ENCODE measurements around the gene TTC31.
"Not testable (repeated sequence)": the region's sequence is repeated elsewhere in the genome, so short reads cannot be mapped to it uniquely, and the experiment has no call there.

Gene TTC31

DNA sequence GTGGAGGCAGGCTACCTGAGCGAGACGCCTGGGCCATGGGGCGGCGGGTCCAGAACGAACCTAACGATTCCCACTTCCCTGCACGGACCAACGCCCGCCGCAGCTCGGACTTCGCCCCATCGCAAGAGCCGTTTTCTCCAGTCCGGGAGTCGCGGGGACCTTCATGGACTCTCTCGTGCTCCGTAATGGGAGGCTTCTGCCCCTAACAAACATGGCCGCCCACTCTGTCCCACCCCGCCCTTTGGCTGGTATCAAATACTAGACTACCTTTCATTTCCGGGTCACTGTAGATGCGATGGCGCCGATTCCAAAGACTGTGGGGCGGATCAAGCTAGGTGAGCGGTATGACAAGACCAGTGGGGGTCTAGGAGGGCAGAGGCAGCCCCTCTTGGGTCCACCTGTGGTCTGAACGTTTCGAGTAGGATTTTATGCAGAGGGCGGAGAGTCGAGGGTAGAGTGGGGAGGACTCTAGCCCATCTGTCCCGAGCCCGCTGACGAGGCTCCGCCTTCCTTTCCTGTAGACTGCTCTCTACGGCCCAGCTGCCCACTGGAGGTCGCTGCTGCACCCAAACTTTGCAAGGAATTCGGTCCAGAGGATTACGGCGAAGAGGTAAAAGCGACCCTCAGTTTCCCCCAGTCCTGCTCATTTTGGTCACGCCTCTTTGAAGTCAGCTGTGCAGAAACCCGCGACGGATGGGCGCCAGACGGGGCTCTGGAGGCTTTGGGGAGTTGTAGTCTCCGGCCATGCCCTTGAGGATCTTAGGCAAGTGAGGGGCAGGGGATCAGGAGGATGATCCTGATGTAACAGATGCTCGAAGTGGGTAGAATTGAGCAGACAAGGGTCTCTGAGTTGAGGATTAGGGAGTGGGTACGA, at the start of gene TTC31, which contains the start of gene CCDC142:
Gene TTC31, plus strand, starts transcription at position 281 of the 874 bp plus-strand sequence. Its CDS starts 15 bp downstream, at position 296.
Gene CCDC142, minus strand, starts transcription at position 198 of the 874 bp plus-strand sequence. Its CDS starts 161 bp downstream, at position 37.
- DNase-seq, result peak; percentile 94

DNA sequence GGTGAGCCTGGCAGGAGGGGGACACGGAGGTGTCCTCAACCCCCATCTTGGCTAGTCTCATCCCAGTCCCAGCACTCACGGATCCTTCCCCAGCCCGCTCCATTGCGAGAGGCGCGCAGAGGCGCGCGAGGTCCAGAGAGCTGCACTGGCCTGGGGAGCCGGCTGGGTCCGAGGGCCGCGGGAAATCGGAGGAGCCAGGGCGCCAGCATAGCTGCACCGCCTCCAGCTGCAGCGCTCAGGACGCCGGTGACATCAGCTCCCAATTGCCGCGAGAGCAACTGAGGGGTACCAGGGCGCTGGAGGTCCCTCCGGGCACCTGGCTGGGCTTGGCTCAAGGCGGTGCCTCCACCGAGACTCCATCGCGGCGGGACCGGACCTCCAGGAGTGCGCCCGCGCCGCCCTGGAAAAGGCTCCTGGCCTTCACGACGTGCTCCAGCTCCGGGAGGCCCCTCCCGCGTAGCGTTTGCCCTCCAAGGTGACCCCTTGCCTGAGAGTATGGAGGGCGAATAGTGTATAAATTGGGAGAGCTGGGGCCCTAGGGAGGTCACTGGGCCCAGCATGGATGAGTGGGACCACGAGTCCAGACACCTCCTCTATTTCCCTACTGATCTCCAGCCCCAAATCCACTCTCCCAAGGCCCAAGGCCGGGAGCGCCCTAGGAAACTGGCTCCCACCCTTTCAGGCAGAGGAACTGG, 46.6 kb upstream of the TTC31 start:
- no peak for DNase-seq

DNA sequence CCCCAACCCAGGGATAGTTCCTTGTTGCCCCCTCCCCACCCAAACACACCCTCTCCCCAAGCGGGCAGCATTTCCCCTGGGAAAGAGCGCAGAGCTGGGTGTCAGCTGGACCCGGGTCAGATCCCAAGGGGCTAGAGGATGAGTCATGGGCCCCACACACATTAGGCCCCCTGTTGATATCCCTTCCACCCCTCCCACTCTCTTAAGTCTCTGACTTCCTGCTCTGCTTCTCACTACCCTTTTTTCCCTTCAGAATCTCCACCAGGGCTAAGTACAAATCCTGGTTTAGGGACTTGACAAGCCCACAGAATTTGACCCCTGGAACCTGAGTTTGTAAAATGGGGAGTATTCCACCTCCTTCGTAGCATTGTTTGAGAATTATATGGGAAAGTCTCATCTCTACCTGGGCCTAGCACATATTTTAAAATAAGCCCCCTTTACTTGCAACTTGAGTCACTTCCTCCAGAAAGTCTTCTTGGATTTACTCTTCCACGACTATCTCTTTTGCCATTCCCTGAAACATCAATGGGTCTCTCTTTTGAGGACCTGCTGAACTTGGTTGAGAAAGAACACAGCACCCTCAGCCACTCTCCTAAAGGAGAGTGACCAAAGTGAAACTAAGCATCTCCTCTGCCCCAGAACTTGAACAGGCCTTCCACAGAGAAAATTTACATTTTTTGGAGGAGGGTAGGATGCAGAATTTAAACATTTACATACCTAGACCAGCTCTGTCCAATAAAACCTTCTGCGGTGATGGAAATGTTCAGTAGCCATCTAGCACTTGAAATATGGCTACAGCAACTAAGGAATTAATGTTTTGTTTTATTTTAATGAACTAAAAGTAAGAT, 45.8 kb upstream of the TTC31 start:
- DNase-seq, result no peak

DNA sequence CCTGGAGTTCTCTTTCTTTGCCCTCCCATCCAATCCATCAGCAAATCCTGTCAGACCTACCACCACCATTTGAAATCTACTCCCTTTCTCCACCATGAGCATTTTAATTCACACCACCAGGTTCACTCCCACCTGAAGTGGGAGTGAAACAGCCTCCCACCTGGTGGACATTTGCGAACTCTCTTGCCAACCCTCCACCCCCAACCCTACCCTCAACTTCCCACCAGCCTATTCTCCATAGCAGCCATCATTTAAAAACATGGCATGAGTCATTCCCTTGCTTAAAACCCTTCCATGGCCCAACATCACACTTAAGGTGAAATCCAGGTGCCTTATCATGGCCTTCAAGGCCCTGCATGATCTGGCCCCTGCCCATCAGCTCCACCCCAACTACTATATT, 44.6 kb upstream of the TTC31 start:
- DNase-seq, result no peak

DNA sequence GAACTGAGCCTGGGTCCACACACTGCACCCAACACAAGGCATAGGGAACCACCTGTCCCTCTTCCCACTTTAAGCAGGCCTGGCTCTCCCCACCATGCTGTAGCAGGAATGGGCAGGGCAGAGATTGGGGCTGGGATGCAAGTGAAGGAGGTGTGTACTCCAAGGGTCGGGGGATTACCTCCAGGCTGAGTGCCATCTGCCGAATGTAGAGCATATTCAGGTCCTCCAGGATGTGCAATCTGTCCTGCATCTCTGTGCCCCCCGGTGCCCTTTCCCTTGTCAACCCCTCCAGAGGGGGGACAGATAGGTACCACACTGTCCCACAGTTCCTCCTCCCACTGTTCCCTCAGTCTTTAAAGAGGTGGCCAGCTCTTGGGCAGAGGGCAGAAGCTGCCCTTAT, 43.5 kb upstream of the TTC31 start:
- no peak for DNase-seq

DNA sequence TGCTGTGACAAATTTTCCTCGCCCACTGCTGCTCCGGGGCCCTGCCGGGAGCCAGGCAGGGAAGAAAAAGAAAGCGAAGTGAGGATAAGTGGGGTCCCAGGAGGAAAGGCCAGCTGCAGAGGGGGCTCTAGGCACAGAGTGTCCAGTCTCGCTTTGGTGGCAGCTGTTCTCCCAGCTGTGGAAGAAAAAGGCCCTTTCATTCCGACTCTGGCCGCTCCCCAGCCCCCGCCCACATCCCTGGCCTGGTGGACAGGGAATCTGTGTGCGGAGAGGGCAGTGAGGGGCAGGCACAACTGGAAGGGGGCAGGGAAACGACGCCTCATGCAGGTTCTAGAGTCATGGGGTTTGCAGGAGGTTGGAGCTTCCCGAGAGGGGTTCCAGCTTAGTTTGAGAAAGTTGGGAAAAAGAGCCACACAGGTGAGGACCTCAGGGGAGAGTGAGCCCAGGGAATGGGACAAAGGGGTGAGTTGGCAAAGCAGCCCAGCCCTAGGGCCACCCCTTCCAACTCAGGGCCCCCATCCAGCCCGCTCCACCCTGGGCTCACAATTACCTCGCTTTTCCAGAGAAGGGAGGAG, 43.0 kb upstream of the TTC31 start:
- no peak for DNase-seq

DNA sequence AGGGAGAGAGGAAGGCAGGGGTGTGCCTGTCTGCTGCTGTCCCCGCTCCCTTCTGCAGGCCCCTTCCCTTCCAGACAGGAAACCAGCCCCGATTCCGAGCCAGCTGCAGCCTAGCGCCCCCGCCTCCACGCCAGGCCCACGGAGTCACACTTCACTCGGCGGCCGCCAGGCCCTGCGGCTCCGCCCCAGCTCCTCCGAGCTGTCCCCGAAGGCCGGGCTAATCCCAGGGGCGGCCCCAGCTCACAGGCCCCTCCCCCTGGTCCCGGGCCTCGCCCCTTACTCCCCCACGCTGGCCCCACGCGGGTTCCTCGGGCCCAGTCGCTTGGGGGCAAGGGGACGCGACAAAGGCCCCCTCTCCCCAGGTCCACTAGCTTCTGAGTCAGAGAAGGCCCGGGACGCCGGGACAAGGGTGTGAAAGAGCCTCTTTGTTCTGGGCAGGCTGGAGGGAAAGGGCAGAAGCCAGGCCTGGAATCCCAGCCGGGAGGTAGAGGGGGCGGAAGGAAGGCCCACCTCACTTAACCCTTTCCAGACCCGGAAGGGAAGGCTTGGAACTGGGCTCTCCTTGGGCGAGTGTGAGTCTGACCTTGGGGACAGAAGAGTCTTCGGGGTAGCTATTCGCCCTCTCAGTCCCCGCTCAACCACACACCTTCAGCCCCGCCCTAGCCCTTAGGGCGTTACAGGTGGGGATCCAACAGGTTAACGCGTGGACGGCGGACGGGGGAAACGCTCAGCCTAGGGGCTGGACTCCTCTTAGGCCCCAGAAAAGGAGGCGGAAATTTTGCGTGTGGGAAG, 42.3 kb upstream of the TTC31 start:
- DNase-seq, result peak; percentile 70

DNA sequence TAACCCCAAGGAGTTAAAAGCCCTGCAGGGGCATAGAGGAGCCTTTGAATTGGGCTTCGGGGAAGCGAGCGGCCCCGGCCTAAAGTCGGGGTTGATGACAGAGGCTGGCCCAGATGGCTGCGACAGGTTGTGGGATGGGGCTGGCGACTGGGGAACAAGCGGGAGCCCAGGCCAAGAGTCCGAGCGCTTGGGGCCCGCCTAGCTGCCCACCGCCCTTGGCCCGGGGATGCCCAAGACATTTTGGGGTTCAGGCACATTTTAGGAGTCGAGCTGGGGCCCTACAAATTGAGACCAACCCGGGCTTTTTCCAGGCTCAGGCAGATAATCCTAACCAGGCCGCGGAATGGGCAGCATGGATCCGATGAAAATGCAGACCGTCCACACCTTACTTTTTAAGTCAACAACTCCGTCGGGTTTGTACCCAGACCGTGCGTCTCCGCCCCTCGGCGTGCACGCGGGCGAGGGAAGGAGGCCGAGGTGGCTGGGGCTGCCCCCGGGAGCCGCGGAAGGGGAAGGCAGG, 41.7 kb upstream of the TTC31 start:
- no peak for DNase-seq

DNA sequence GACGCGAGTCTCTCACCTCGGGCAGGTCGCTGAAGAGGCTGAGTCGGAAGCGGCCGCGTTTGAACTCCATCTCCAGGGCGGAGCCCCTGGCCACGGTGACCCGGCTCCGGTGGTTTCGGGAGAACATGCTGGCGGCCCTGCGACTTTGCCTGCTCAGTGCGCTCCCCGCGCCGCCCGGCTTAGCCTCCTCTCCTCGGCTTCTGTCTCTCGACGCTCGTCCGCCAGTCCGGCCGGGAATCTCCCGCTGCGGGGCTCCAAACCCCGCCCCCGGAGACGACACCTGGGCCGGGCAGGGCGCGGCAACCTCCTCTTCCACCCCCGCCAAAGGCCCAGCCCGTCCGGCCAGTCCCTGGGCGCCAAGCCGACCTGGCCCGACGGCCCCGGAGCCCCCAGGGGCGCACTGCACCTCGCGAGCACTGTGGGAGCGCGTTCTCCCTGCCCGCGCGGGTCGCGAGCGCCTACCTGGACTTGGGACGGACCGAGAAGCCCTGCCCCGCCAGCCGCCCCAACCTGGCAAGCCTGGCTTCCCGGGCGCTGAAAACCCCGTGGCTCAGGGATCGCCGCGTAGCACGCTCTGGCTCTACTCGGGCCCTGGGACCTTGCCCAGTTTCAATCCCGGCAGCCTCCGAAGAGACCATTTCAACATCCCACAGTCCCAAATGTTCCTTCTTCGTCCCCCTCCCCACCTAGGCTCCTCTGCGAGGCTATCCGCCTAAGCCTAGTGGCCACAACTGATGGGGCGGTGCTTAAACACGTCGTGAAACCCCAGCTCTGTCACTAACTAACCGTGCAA, 41.0 kb upstream of the TTC31 start, which contains the start of gene RTKN:
Gene RTKN, minus strand, starts transcription at position 248 of the 793 bp plus-strand sequence. Its CDS starts 121 bp downstream, at position 127.
- peak; percentile 44 for DNase-seq

DNA sequence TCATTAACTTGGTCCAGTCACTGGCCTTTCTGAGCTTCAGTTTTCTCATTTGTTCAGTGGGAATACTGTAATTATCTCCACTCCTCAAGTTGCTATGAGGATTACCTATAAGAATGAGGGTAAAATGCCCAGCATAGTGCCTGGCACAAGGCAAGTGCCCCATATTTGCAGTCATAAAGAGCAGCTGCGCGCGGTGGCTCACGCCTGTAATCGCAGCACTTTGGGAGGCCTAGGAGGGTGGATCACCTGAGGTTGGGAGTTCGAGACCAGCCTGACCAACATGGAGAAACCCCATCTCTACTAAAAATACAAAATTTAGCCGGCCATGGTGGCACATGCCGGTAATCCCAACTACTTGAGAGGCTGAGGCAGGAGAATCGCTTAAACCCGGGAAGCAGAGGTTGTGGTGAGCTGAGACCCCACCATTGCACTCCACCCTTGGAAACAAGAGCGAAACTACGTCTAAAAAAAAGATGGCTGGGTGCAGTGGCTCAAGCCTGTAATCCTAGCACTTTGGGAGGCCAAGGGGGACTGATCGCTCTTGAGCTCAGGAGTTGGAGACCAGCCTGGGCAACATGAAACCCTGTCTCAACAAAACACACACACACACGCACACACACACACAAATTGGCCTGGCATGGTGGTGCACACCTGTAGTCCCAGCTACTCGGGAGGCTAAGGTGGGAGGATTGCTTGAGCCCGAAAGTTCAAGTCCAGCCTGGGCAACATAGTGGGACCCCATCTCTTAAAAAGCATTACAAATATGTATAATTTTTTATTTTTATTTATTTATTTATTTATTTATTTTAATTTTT, 40.2 kb upstream of the TTC31 start:
- not testable (repeated sequence) for DNase-seq

DNA sequence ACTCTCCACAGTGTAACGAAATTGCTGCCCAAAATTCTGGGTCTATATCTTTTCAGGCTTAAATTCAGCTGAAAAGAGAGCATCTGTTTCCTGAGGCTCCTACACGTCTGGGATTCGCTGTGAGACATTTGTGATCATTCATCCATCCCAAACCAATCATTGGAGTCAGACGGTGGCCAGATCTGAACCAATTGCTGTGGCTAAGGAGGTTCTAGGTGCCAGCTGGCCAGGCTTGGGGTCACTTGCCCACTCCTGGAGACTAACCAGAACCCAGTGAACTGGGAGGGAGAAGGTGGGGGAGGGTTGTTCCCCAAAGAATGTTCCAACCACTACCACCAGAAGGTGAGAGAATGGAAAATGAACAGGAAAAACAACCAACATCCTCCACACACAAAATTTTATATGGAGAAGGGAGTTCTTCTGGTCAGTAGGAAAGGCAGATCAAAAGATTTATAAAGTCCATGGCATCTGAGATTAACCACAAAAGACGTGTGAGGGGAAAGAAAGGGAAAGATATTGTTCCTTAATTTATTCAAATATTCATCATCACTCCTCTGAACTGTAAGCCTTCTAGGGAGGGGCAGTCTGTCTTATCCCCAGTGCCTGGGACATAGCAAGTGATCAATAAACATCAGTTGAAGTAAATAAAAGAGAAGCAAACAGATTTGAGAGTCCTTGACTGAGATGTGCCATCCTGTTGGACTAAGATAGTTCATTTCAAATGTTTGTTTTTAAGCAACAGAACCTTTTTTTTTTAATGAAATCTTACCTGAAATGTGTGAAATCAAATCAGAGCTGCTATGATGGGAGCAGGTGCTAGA, 38.2 kb upstream of the TTC31 start:
- no peak for DNase-seq

DNA sequence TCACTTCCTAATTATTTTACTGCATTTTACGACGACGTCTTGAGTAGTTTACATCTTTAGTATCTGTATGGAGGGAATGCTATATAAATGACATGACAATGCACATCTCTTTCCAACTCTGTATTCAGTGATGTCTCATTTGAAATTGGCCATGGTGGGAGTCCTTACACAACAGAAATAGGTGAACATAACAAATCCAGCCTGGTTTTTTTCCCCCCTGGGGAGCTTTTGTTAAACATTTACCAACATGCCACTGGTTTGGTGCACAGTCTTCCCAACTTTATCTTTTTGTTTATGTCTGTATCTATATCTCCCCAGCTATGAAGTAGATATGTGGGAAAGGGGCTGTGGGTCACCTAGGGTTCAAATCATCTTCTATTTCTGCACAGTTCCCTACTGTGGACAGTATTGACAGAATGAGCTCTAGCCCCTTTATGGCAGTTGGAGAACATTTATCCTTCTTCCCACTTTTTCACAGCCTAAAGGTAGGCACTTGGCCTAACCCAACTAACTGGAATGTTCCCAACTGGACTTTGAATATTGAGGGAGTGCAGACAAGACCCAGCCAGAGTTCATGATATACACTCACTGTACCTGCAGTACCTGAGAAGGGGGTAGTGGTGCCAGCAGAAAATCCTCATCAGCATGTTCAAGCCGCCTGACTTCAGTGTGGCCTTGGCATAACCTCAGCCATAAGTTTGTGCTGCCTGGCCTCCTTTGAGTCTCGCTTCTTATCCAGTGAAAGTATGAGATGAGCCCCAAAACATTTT, 35.5 kb upstream of the TTC31 start:
- no peak for DNase-seq

DNA sequence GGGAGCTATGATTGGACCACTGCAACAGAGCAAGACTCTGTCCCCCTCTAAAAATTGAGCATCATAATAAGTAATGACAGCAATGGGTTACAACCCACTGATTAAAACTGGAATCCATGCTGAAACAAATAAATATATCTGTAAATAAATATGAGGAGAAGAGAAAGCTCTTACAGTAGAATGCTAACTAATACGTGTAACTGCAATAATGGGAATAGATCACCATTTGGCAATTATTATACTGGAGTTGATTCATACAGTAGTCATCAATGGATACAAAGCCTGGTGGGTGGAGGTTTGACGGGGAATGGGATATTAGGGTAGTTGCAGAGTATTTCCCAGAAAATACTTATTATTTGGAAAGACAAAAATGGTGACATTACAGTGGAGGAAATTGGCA, 34.1 kb upstream of the TTC31 start:
- DNase-seq, result no peak

DNA sequence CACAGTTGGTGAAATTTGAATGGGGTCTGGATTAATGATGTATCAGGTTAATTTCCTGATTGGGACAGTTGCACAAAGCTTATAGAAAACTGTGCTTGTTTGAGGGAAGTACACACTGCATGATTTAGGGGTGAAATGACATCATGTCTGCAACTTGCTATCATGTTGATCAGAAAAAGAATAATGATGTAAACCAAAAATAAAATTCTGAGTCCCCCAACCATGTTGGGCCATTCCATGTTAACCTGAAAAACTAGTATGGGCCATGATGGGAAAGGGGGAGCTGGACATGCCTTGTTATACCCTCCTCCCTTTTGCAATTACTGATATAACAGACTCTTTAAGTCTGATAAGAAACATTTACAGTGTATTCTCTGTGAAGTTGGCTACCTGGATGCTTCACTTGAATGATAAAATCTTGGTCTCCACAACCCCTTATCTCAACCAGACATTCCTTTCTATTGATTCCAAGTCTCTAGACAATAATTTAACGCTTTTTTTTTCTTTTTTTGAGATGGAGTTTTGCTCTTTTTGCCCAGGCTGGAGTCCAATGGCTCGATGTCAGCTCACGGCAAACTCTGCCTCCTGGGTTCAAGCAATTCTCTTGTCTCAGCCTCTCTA, 32.2 kb upstream of the TTC31 start:
- no peak for DNase-seq

DNA sequence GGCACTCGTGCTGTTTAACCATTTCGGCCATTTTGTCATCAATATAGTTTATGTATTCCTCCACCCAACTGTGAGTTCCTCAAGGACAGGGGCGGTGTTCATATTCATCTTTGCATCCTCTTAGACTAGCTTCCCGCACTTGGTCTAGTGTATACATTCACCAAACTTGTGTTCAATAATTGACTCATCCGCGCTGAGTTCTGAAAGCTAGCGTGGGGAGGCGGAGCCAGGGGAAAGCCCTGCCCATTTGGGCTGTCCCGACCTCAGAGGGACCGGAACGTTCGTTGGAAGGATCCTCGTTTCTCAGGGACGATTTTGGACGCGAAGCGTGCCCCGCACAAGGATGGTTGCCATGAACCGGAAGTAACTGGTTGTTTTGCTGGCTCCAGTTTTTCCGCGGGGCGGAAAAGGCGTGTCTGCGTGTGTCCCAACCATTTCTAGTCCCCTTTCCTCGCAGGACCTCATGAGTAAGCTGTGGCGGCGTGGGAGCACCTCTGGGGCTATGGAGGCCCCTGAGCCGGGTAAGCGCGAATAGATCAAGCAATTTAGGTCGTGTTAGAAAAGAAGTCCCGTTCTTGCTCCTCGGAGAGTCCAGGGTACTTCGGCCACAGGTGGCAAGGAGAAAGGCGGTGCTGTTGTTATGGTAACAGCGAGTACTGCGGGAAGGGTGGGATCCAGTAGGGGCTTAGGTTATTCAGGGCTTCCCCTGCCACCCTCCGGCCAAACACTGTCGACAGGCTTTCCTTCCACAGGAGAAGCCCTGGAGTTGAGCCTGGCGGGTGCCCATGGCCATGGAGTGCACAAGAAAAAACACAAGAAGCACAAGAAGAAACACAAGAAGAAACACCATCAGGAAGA, 28.0 kb upstream of the TTC31 start, which contains the start of gene INO80B:
Gene INO80B, plus strand, starts transcription at position 434 of the 858 bp plus-strand sequence. Its CDS starts 30 bp downstream, at position 464.
- peak; percentile 97 for DNase-seq

DNA sequence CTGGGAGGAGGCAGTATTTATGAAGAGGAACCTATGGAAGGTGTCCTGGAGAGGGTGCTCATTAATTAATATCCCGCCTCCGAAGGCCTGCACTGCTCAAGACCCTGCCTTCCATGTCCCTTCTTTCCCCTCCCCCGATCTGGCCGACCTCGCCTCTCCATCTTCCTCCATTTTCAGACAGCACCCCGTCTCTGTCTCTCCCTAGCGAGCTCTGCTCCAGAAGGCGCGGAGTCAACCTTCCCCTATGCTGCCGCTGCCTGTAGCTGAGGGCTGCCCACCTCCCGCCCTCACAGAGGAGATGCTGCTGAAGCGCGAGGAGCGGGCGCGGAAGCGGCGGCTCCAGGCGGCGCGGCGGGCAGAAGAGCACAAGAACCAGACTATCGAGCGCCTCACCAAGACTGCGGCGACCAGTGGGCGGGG, 25.7 kb upstream of the TTC31 start:
- DNase-seq, result no peak
